Mucosa of rectum (tissue), 2 donors: ENCODE results near the gene ANKFN1.
"Not testable (repeated sequence)": the region's sequence is repeated elsewhere in the genome, so short reads cannot be mapped to it uniquely, and the experiment has no call there.

Source experiments
- H3K27ac ChIP-seq, 2 donors: one replicate each; pipeline ENCODE4 v1.7.0; 2013; ENCODE audit warnings: inconsistent platforms in 2 of 2, low read depth in 2 of 2, low read length in 2 of 2
- H3K27me3 ChIP-seq, 2 donors: one replicate each; pipeline ENCODE4 v1.7.0; 2013; ENCODE audit warnings: low read length in 2 of 2; ENCODE audit not compliant: control insufficient read depth in 2 of 2, insufficient read depth in 2 of 2
- H3K36me3 ChIP-seq, 2 donors: one replicate each; pipeline ENCODE4 v1.7.0; 2013; ENCODE audit warnings: low read length in 2 of 2; ENCODE audit not compliant: control insufficient read depth in 2 of 2, insufficient read depth in 2 of 2
- H3K4me1 ChIP-seq, 2 donors: one replicate each; pipeline ENCODE4 v1.7.0; 2013; ENCODE audit warnings: low read length in 2 of 2, mild to moderate bottlenecking in 1 of 2; ENCODE audit not compliant: control insufficient read depth in 2 of 2, insufficient read depth in 2 of 2
- H3K4me3 ChIP-seq, 2 donors: one replicate each; pipeline ENCODE4 v1.7.0; 2013; ENCODE audit warnings: low read length in 2 of 2
- H3K9ac ChIP-seq, 2 donors: one replicate each; pipeline ENCODE4 v1.7.0; 2013; ENCODE audit warnings: low read length in 2 of 2, low read depth in 1 of 2, mild to moderate bottlenecking in 1 of 2
- H3K9me3 ChIP-seq, 2 donors: one replicate each; pipeline ENCODE4 v1.7.0; 2013; ENCODE audit warnings: low read length in 2 of 2; ENCODE audit not compliant: control insufficient read depth in 2 of 2
- donor health status: healthy.
- donor health status: Normal muscosa, but diverticular disease.

ANKFN1 gene

GRCh38 chr17:56274491-56274890 lies 121.2 kb downstream of the ANKFN1 start:
- Histone ChIP-seq H3K36me3 (no peaks in the 10 kb centered on the region), H3K4me3 (no peak overlapping the region), H3K27me3 (no peaks in the 10 kb centered on the region), H3K9ac (no peak overlapping the region), H3K4me1 (no peaks in the 10 kb centered on the region), H3K9me3 (no peaks in the 10 kb centered on the region), H3K27ac (no peak overlapping the region)

GRCh38 chr17:56284482-56284881 lies 131.2 kb downstream of the ANKFN1 start:
- Histone ChIP-seq H3K4me1 (no peaks in the 10 kb centered on the region), H3K9me3 (no peaks in the 10 kb centered on the region), H3K27ac (no peak overlapping the region), H3K9ac (no peak overlapping the region), H3K4me3 (no peak overlapping the region), H3K36me3 (no peaks in the 10 kb centered on the region), H3K27me3 (no peaks in the 10 kb centered on the region)

DNA sequence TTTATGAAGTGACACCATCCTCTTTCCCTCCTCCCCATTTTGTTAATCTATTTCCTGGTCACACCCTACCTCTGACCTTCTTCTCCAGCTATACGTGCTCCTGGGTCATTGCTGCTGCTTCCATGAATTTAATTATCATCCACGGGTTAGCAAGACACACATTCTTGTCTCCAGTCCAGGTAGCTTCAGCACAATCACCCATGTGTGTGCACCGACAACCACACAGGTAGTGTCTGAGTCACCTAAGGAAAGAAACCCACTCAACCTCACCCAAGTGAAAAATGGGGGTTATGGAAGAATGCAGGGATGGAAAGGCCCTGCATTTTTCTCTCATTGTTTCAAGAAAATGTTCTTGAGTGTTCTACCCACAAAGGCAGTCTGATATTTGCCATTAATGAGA lies 135.5 kb downstream of the ANKFN1 start:
- H3K4me1 ChIP-seq, H3K36me3 ChIP-seq, H3K9ac ChIP-seq, H3K4me3 ChIP-seq, H3K27ac ChIP-seq, H3K9me3 ChIP-seq, H3K27me3 ChIP-seq: not testable (repeated sequence)

DNA sequence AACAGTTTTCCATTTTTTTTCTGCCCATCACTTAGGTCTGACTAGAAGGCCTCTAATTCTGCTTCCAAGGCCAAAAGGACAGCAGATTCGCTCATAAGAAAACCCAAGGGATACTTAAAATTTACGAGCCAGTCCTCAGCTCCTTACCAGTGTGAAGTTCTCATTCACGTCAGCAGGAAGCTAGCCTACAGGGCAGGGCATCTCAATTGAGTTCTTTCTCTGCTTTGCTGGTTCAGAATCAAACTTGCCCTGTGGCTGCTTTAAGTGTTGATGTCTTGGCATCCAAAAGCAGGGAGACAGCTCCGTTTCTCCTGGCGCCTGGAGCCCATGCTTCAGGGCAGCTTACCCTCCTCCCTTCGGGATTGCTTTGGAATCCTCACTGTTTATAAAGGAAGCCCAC lies 136.0 kb downstream of the ANKFN1 start:
- Histone ChIP-seq H3K4me1 (no peaks in the 10 kb centered on the region), H3K27me3 (no peaks in the 10 kb centered on the region), H3K9ac (no peak overlapping the region), H3K4me3 (no peak overlapping the region), H3K27ac (no peak overlapping the region), H3K36me3 (no peaks in the 10 kb centered on the region), H3K9me3 (no peaks in the 10 kb centered on the region)

DNA sequence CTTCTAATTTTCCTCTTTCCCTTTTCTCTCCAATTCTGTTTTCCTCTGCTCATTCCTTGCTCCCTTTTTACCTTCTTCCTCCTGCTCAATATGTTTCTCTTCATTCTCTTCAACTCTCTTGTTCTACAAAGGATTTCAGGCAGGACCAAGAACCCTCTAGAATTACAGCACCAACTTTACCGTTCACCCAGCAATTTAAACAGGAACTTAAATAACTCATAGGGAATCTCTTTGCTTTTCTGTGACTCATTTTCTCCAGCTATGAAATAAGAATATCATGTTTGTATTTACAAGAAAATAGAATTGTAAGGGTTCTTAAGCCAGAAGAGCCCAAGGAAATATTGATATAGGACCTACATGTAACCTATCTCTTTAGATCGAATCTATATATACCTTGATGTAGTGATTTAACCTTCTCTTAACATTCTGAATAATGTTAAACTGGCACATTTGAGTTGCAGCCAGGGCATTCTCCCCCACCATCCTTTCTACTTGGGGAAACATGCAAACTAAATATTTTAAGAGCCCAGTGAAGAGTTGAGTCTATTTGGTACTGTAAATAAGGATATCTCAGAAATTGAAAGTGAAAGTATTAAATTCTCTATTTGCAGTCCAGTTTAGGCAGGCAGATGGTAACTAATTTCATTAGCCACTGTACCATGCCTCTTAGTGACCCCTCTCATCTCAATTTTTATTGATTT lies 137.0 kb downstream of the ANKFN1 start:
- no peaks in the 10 kb centered on the region for H3K4me1 ChIP-seq
- H3K36me3 ChIP-seq = no peaks in the 10 kb centered on the region
- no peak overlapping the region for H3K9ac ChIP-seq
- H3K4me3 ChIP-seq = no peak overlapping the region
- no peaks in the 10 kb centered on the region for H3K27me3 ChIP-seq
- no peaks in the 10 kb centered on the region for H3K9me3 ChIP-seq
- H3K27ac ChIP-seq = no peak overlapping the region

- no peak overlapping the region for H3K9ac ChIP-seq
- no peaks in the 10 kb centered on the region for H3K9me3 ChIP-seq
- H3K4me3 ChIP-seq = no peak overlapping the region
- no peaks in the 10 kb centered on the region for H3K36me3 ChIP-seq
- H3K27ac ChIP-seq = no peak overlapping the region
- no peaks in the 10 kb centered on the region for H3K27me3 ChIP-seq
- H3K4me1 ChIP-seq = no peaks in the 10 kb centered on the region
Observed at GRCh38 chr17:56290802-56291118, 137.5 kb downstream of the ANKFN1 start.

GRCh38 chr17:56291226-56291805 lies 138.0 kb downstream of the ANKFN1 start:
- no peak overlapping the region for H3K27ac ChIP-seq
- no peak overlapping the region for H3K9ac ChIP-seq
- H3K36me3 ChIP-seq = no peaks in the 10 kb centered on the region
- H3K4me3 ChIP-seq = no peak overlapping the region
- no peaks in the 10 kb centered on the region for H3K27me3 ChIP-seq
- no peaks in the 10 kb centered on the region for H3K9me3 ChIP-seq
- H3K4me1 ChIP-seq = no peaks in the 10 kb centered on the region

DNA sequence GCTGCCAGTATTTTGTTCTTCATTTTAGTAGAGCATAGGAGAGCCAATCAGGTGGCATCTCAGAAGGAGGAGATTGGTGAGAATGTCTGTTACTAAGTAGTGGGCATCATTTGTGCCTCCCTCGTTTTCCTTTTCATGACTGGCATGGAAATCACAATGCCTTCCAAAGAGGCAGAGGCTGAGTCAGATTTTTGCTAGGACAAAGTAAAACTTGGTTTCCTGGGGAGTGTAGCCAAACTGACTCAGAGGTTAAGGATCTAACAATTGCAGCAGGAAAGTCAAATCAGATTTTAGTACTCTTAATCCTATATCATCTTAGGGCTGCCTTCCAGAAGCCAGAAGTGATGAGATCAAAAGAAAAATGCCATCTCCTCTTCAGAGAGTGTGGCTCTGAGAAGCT lies 138.7 kb downstream of the ANKFN1 start:
- Histone ChIP-seq H3K27me3 (no peaks in the 10 kb centered on the region), H3K4me3 (no peak overlapping the region), H3K36me3 (no peaks in the 10 kb centered on the region), H3K9me3 (no peaks in the 10 kb centered on the region), H3K27ac (no peak overlapping the region), H3K4me1 (no peaks in the 10 kb centered on the region), H3K9ac (no peak overlapping the region)

- Histone ChIP-seq H3K27ac (no peak overlapping the region), H3K9ac (no peak overlapping the region), H3K4me1 (no peaks in the 10 kb centered on the region), H3K4me3 (no peak overlapping the region), H3K27me3 (no peaks in the 10 kb centered on the region), H3K36me3 (no peaks in the 10 kb centered on the region), H3K9me3 (no peaks in the 10 kb centered on the region)
Observed at GRCh38 chr17:56292578-56292977, 139.3 kb downstream of the ANKFN1 start.

- Histone ChIP-seq H3K9ac (no peak overlapping the region), H3K27ac (no peak overlapping the region), H3K4me1 (no peaks in the 10 kb centered on the region), H3K4me3 (no peak overlapping the region), H3K9me3 (no peaks in the 10 kb centered on the region), H3K36me3 (no peaks in the 10 kb centered on the region), H3K27me3 (no peaks in the 10 kb centered on the region)
Observed at GRCh38 chr17:56297184-56297583, 143.9 kb downstream of the ANKFN1 start.
